Neuron (in vitro differentiated cells): ENCODE results near the gene TXNDC12.
"Not testable (repeated sequence)": the region's sequence is repeated elsewhere in the genome, so short reads cannot be mapped to it uniquely, and the experiment has no call there.

Source experiments
- H2AFZ ChIP-seq: one replicate; pipeline ENCODE4 v1.6.1; 2013; ENCODE audit warnings: low read depth, mild to moderate bottlenecking, inconsistent platforms, low read length, moderate library complexity
- H3K27me3 ChIP-seq: one replicate; pipeline ENCODE4 v1.6.1; 2013; ENCODE audit warnings: low read length; ENCODE audit not compliant: insufficient read depth
- H3K36me3 ChIP-seq: one replicate; pipeline ENCODE4 v1.6.1; 2013; ENCODE audit warnings: low read length; ENCODE audit not compliant: insufficient read depth
- H3K4me1 ChIP-seq: one replicate; pipeline ENCODE4 v1.6.1; 2013; ENCODE audit warnings: low read length; ENCODE audit not compliant: insufficient read depth
- H3K4me3 ChIP-seq: 2 replicates; pipeline ENCODE4 v1.5.1; 2013; ENCODE audit warnings: mild to moderate bottlenecking, low read length, moderate library complexity
- H3K9me3 ChIP-seq: one replicate; pipeline ENCODE4 v1.6.1; 2013; ENCODE audit warnings: low read length

The TXNDC12 gene

DNA sequence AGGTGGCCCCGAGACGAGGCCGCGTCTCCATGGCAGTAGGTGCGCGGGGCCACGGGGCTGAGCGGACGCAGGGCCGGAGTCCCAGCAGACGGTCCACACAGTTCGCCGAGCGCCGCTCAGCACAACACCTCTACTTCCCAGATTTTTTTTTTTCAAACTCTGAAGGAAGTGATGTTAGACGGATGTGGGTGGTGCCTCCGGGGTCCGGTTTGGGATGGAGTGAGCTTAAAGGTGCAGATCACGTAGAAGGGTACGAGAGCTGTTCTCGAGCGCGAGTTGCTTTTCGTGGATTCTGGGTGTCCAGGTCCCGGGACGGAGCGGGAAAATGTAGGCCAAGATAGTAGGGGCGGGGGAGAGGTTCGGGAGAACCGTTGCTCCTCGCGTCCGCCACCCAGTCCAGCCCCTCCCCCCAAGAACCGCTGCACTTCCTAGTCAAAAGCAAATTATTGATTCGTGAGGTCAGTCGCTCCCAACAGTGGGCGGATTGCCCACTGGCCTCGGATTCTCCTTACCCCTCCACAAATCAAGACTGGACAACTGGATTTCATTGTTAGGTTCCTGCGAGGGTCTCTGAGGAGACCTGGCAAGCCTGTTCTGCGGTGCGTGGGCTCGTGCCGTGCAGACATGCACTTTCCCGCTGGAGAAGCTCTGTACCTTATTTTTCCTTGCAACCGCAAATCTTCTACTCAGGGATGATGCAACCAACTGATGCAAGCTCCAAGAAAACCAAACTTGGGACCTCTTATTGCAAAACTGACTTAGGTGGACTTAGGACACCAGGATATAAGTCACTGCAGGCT lies at the start of gene TXNDC12:
TXNDC12 (minus strand) TSS at position 126 of the 800 bp plus-strand sequence; CDS start at position 31, 95 bp downstream.
- peaks cover 30% of the 10 kb centered on the region for H3K4me1 ChIP-seq
- H3K27me3 ChIP-seq, result no peaks in the 10 kb centered on the region
- no peaks in the 10 kb centered on the region for H3K9me3 ChIP-seq
- H2AFZ ChIP-seq, result peak within 1 kb of the TSS; percentile 65
- H3K36me3 ChIP-seq, result peaks cover 28% of the 10 kb centered on the region
- H3K4me3 ChIP-seq, result peak within 1 kb of the TSS; percentile 69

DNA sequence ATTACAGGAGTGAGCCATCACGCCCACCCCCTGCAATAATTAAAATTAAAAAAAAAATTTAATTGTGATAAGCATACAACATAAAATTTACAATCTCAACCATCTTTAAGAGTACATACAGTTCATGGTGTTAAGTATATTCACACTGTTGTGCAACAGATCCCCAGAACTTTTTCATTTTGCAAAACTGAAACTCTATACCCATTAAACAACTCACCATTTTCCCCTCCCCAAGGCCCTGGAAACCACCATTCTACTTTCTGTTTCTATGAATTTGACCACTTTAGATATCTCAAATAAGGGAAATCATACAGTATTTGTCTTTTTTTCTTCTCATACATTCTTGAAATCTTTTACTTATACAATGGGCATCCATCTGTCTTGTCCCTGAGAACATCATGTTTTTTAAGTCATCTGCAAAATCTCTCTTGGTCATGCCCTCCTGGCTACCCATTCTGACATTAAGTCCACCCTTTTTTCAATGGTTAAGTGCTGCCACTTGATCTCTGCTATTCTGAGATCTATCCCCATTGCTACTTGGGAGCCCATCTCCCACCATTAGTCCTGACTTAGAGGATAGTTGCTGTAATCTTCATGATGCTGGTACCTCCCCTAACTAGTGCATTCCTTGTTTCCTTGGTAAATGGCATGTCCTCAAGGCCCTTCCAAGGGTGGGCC lies 47.5 kb upstream of the TXNDC12 start:
- Histone ChIP-seq H3K27me3 (peaks cover 2% of the 10 kb centered on the region), H3K4me3 (no peak overlapping the region), H2AFZ (no peak overlapping the region), H3K36me3 (no peaks in the 10 kb centered on the region), H3K4me1 (peaks cover 11% of the 10 kb centered on the region), H3K9me3 (no peaks in the 10 kb centered on the region)

DNA sequence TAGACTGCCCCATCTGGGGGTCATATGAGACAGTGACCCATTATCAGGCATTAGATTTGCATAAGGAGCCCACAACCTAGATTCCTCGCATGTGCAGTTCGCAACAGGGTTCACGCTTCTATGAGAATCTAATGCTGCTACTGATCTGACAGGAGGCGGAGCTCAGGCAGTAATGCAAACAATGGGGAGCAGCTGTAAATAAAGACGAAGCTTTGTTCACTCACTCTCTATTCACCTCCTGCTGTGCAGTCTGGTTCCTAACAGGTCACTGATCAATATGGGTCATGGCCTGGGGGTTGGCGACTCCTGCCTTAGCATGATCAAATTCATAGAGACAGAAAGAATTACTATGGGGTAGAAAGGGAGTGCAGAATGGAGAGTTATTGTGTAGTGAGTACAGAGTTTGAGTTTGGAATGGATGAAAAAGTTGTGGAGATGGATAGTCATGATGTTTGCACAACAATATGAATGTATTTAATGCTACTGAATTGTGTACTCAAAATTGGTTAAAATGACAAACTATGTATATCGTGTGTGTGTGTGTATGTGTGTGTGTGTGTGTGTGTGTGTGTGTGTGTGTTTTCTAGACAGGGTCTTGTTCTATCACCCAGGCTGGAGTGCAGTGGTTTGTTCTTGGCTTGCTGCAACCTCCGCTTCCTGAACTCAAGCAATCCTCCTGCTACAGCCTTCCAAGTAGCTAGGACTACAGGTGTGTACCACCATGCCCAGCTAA lies 43.3 kb upstream of the TXNDC12 start:
- peaks cover 2% of the 10 kb centered on the region for H3K27me3 ChIP-seq
- H3K4me3 ChIP-seq, result no peak overlapping the region
- H3K4me1 ChIP-seq, result peaks cover 12% of the 10 kb centered on the region
- no peak overlapping the region for H2AFZ ChIP-seq
- H3K9me3 ChIP-seq, result no peaks in the 10 kb centered on the region
- H3K36me3 ChIP-seq, result no peaks in the 10 kb centered on the region

DNA sequence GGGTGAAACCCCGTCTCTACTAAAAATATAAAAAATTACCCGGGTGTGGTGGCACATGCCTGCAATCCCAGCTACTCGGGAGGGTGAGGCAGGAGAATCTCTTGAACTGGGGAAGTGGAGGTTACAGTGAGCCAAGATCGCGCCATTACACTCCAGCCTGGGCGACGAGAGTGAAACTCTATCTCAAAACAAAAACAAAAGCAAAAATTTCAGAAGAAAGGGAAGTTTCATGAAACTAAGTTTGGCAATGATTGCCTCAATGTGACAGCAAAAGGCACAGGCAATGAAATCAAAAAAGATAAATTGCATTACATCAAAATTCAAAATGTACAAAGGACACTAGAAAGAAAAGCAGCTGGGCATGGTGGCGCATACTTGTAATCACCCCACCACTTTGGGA lies 41.2 kb upstream of the TXNDC12 start:
- H3K36me3 ChIP-seq, result peaks cover 4% of the 10 kb centered on the region
- no peak overlapping the region for H3K4me3 ChIP-seq
- H3K27me3 ChIP-seq, result no peaks in the 10 kb centered on the region
- no peak overlapping the region for H2AFZ ChIP-seq
- peaks cover 12% of the 10 kb centered on the region for H3K4me1 ChIP-seq
- H3K9me3 ChIP-seq, result peaks cover 2% of the 10 kb centered on the region

DNA sequence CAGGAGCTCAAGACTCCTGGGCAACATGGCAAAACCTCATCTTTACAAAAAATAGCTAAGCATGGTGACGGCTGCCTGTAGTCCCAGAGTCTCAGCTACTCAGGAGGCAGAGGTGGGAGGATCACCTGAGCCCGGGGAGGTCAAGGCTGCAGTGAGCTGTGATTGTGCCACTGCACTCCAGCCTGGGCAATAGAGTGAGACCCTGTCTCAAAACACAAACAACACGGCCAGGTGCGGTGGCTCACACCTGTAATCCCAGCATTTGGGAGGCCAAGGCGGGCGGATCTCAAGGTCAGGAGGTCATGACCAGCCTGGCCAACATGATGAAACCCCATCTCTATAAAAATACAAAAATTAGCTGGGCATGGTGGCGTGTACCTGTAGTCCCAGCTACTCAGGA lies 39.3 kb upstream of the TXNDC12 start:
- Histone ChIP-seq H3K4me1 (peaks cover 12% of the 10 kb centered on the region), H3K36me3 (peaks cover 18% of the 10 kb centered on the region)
- not testable (repeated sequence) for H3K27me3 ChIP-seq, H3K9me3 ChIP-seq, H2AFZ ChIP-seq, H3K4me3 ChIP-seq

DNA sequence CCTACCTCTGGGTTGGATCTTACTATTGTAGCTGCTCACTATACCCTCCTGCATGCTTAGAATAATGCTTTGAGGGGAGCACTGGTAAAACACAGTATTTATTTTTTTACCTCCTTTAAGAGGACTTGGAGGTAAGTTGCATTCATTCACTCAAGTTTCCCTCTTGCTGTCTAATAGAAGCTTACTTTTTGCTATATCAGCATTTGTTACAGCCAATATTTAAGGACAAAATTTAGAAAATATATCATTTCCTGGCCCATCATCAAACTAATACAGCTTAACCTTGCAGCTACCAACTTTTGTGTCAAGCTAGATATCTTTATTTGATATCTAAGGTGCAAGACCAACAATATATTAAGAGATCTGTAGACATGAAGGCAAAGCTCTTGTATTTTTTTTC lies 32.9 kb upstream of the TXNDC12 start:
- not testable (repeated sequence) for H2AFZ ChIP-seq, H3K4me1 ChIP-seq, H3K4me3 ChIP-seq, H3K9me3 ChIP-seq, H3K27me3 ChIP-seq
- peaks cover 61% of the 10 kb centered on the region for H3K36me3 ChIP-seq

DNA sequence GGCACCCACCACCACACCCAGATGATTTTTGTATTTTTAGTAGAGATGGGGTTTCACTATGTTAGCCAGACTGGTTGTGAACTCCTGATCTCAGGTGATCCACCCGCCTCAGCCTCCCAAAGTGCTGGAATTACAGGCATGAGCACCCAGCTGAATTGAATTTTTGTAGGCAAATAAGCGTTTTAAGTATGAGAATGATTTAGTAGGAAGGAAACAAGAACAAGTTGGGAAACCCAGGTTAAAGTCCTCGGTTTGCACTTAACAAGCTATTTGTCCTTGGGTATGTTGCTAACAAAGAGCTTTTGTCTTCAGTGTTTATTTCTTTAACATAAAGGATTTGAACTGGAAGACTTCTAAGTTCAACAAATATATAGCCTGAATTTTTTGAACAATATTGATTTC lies 25.0 kb upstream of the TXNDC12 start:
- Histone ChIP-seq H3K4me3 (no peak overlapping the region), H3K27me3 (no peaks in the 10 kb centered on the region), H2AFZ (no peak overlapping the region), H3K9me3 (no peaks in the 10 kb centered on the region), H3K36me3 (peaks cover 46% of the 10 kb centered on the region), H3K4me1 (no peaks in the 10 kb centered on the region)

DNA sequence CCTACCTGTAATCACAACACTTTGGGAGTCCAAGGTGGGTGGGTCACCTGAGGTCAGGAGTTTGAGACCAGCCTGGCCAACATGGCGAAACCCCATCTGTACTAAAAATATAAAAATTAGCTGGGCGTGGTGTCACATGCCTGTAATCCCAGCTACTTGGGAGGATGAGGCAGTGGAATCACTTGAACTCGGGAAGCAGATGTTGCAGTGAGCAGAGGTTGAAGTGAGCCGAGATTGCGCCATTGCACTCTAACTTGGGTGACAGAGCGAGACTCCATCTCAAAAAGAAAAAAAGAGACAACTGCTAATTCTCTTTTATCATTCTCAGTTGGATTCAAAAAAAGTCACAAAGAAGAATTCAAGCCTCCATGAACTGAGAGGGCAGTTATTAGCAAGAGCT lies 22.3 kb upstream of the TXNDC12 start:
- not testable (repeated sequence) for H3K9me3 ChIP-seq, H2AFZ ChIP-seq, H3K27me3 ChIP-seq, H3K4me1 ChIP-seq, H3K4me3 ChIP-seq
- peaks cover 42% of the 10 kb centered on the region for H3K36me3 ChIP-seq

DNA sequence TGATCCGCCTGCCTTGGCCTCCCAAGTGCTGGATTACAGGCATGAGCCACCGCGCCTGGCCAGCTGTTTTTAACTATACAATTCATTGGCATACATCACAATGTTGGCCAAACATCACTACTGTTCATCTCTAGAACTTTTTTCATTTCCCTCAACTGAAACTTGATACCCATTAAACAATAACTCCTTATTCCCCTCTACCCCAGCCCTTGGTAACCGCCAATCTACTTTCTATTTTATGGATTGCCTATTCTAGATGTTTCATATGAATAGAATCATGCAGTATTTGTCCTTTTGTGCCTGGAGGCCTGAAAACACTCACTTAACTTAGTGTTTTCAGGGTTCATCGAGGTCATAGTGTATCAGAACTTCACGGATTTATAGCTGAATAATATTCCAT lies 17.3 kb upstream of the TXNDC12 start:
- no peaks in the 10 kb centered on the region for H3K9me3 ChIP-seq
- no peak overlapping the region for H2AFZ ChIP-seq
- H3K4me1 ChIP-seq, result no peaks in the 10 kb centered on the region
- no peak overlapping the region for H3K4me3 ChIP-seq
- H3K27me3 ChIP-seq, result no peaks in the 10 kb centered on the region
- peaks cover 52% of the 10 kb centered on the region for H3K36me3 ChIP-seq

DNA sequence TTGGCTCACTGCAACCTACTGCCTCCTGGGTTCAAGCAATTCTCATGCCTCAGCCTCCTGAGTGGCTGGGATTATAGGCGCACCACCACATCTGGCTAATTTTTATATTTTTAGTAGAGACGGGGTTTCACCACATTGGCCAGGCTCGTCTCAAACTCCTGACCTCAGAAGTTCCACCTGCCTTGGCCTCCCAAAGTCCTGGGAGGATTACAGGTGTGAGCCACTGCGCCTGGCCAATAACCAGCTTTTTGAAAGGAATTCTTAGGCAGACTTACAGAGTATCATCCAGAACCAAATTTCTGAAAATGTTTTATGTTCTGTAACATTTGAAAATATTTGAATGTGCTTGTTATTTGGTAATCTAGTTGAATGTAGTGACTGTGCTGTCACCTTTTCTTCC lies 15.7 kb upstream of the TXNDC12 start:
- H3K4me1 ChIP-seq, result no peaks in the 10 kb centered on the region
- H3K36me3 ChIP-seq, result peaks cover 55% of the 10 kb centered on the region
- H2AFZ ChIP-seq, result no peak overlapping the region
- H3K27me3 ChIP-seq, result no peaks in the 10 kb centered on the region
- H3K9me3 ChIP-seq, result no peaks in the 10 kb centered on the region
- no peak overlapping the region for H3K4me3 ChIP-seq

DNA sequence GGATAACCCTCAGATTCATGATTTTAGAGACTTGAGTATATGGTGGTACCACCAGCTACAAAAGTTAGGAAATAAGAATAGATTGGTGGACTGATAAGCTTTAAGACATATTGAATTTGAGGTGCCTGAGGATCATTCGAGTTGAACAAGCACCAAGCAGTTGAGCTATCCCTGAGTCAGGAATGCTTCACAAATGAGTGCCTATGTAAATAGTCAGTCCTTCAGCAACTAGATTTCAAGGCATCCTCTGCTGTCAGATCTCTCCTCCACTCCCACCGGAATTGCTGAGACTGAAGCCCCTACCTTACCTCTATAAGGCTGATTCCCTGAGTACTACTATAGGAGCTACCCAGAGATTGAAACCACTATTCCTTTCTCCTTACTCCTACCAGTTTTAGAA lies 8.2 kb upstream of the TXNDC12 start:
- Histone ChIP-seq H3K4me1 (peaks cover 10% of the 10 kb centered on the region), H3K36me3 (peaks cover 71% of the 10 kb centered on the region), H3K27me3 (no peaks in the 10 kb centered on the region), H2AFZ (no peak overlapping the region), H3K4me3 (no peak overlapping the region), H3K9me3 (no peaks in the 10 kb centered on the region)

DNA sequence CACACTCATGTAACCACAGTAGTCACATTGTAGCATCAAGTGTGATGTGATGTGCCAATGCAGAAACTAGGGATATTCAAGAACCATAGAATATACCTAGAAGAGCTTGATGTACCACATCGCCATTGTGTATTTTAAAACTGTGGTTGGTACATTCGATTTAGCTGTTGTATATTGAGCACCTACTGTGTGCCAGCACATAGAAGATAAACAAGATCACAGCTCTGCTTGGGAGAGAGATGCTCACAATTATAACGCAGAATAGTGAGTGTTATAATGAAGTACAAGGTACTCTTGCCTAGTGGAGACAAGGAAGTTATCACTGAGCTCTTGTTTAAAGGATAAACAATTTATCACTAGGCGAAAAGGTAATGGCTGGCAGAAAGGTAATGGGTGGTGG lies 5.8 kb upstream of the TXNDC12 start:
- Histone ChIP-seq H3K27me3 (no peaks in the 10 kb centered on the region), H3K36me3 (peaks cover 54% of the 10 kb centered on the region), H3K9me3 (no peaks in the 10 kb centered on the region), H3K4me1 (peaks cover 21% of the 10 kb centered on the region), H2AFZ (no peak overlapping the region), H3K4me3 (no peak overlapping the region)

DNA sequence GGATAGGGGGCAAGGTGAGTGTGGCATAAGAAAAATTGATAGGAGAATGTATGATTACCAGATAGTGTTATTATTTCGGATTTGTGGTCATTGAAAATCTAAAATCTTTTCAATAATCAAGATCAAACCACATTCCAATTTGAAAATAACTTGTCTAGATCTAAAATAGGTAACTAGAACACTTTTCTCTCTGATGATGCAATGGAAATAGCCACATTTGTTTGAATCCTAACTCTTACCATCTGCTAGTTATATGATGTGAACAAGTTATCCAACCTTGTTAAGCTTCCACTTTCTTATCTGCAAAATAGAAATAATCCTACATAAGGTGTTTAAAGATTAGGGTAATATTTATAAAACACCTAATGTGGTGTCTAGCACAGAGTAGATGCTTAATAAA lies 4.9 kb upstream of the TXNDC12 start:
- Histone ChIP-seq H3K4me3 (no peak overlapping the region), H3K4me1 (peaks cover 21% of the 10 kb centered on the region), H3K27me3 (no peaks in the 10 kb centered on the region), H3K9me3 (no peaks in the 10 kb centered on the region), H3K36me3 (peaks cover 46% of the 10 kb centered on the region), H2AFZ (no peak overlapping the region)
